H1 (cell line): Measurements from ENCODE around the gene RGS3.

Source experiments
- POLR2A ChIP-seq, 2 experiments: IDR thresholded peaks; 1 replicate in 1 of 2; 2 replicates in 1 of 2; pipeline ENCODE4 v1.6.1; 2011; ENCODE audit warnings: low read depth in 2 of 2, low read length in 2 of 2, mild to moderate bottlenecking in 2 of 2; ENCODE audit errors: control extremely low read depth in 1 of 2
- POLR2AphosphoS5 ChIP-seq: IDR thresholded peaks from 2 replicates; pipeline ENCODE4 v1.6.1; 2011; ENCODE audit warnings: low read depth, low read length
- SP1 ChIP-seq: IDR thresholded peaks from 2 replicates; pipeline ENCODE4 v1.6.1; 2011; ENCODE audit warnings: low read depth, low read length
- ZNF274 ChIP-seq: IDR thresholded peaks from 2 replicates; pipeline ENCODE4 v1.7.0; 2012; ENCODE audit warnings: low read length, borderline replicate concordance; ENCODE audit errors: extremely low read depth
- TF ChIP-seq, protein P1 (sequence below), 3 experiments: IDR thresholded peaks; 1 replicate in 2 of 3; 2 replicates in 1 of 3; pipeline versions ENCODE4 v1.5.1 to v1.6.1; 2011; ENCODE audit warnings: low read length in 3 of 3, mild to moderate bottlenecking in 3 of 3, inconsistent platforms in 2 of 3, low read depth in 1 of 3, moderate library complexity in 1 of 3; ENCODE audit not compliant: insufficient read depth in 1 of 3; ENCODE audit errors: control extremely low read depth in 1 of 3

DNA sequence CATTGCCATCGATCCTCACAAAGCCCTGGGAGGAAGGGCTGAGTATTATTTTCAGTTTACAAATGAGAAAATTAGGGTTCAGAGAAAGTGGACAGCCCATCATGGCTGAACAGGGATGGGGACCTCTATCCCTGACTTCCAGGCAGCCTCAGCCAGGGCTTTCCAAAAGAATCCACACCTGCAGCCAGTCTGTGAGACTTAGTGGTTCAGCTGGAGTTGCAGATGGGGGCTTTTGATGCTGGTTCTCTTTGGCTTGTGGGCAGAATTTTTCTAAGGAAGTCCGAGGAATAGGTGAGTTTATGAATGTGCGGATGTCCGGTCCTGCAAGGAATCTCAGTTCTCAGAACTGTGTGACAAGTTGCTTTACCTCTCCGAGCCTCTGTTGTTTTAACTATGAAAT lies 138.1 kb downstream of the RGS3 start:
- TF ChIP-seq POLR2A (IDR thresholded peaks at IDR 0.05; ENCODE audit: control extremely low read depth in 1 of 2, low read depth in 2 of 2, low read length in 2 of 2) (no peak), SP1 (no peak), ZNF274 (no peak), POLR2AphosphoS5 (no peak)
- TF ChIP-seq, protein P1, sequence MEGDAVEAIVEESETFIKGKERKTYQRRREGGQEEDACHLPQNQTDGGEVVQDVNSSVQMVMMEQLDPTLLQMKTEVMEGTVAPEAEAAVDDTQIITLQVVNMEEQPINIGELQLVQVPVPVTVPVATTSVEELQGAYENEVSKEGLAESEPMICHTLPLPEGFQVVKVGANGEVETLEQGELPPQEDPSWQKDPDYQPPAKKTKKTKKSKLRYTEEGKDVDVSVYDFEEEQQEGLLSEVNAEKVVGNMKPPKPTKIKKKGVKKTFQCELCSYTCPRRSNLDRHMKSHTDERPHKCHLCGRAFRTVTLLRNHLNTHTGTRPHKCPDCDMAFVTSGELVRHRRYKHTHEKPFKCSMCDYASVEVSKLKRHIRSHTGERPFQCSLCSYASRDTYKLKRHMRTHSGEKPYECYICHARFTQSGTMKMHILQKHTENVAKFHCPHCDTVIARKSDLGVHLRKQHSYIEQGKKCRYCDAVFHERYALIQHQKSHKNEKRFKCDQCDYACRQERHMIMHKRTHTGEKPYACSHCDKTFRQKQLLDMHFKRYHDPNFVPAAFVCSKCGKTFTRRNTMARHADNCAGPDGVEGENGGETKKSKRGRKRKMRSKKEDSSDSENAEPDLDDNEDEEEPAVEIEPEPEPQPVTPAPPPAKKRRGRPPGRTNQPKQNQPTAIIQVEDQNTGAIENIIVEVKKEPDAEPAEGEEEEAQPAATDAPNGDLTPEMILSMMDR (IDR thresholded peaks at IDR 0.05; ENCODE audit: control extremely low read depth in 1 of 3, insufficient read depth in 1 of 3, low read depth in 1 of 3, low read length in 3 of 3), result no peak
